PC-9 (cell line): ENCODE data around the gene LMOD1. TPM values are rescaled to one million over a fixed set of nuclear protein-coding genes. Genes with fewer than 3 reads are reported as not detected.

Experiments
- BruUV-seq: library from RNA; stranded (reverse); fragments of 400-500 nt; replicated peaks from 2 replicates; lab custom pipeline; 2021; lab: Mats Ljungman, UMichigan
- CTCF ChIA-PET: fragments of 300-600 bp; sonication (Branson Sonifier 250); formaldehyde crosslinking; loops from one replicate; lab custom pipeline; 2022; ENCODE audit warnings: antibody characterized with exemption; lab: Charles Lee
- POLR2A ChIA-PET: fragments of 300-600 bp; sonication (Branson Sonifier 250); formaldehyde crosslinking; loops from one replicate; lab custom pipeline; 2022; ENCODE audit warnings: antibody characterized with exemption; ENCODE audit not compliant: unreplicated experiment; lab: Charles Lee
- DNase-seq, 2 experiments: peaks; one replicate each; pipeline versions ENCODE4 v3.0.0 to v3.0.0-alpha.2; 2015 to 2022; ENCODE audit warnings: mixed read lengths in 1 of 2
- H2AFZ ChIP-seq: fragments of 200-600 bp; sonication (generic); 2 replicates; pipeline ENCODE4 v1.8.1; 2017; ENCODE audit warnings: antibody characterized with exemption
- H3F3A ChIP-seq: fragments of 200-600 bp; sonication (generic); 2 replicates; pipeline ENCODE4 v1.8.1; 2017; ENCODE audit warnings: antibody characterized with exemption, mild to moderate bottlenecking, low read depth; ENCODE audit not compliant: insufficient read depth
- H3K27ac ChIP-seq: fragments of 200-600 bp; sonication (generic); 2 replicates; pipeline ENCODE4 v1.6.1; 2016; ENCODE audit warnings: mixed run types
- H3K27me3 ChIP-seq: fragments of 200-600 bp; sonication (generic); 2 replicates; pipeline ENCODE4 v1.6.1; 2016; ENCODE audit warnings: low read depth, mixed run types; ENCODE audit not compliant: insufficient read depth
- H3K36me3 ChIP-seq: fragments of 200-600 bp; sonication (generic); 2 replicates; pipeline ENCODE4 v1.6.1; 2016; ENCODE audit warnings: low read depth, mixed run types
- H3K4me1 ChIP-seq: fragments of 200-600 bp; sonication (generic); replicated peaks from 2 replicates; pipeline ENCODE4 v1.6.1; 2016; ENCODE audit warnings: mixed run types; ENCODE audit not compliant: insufficient read depth
- H3K4me2 ChIP-seq: fragments of 200-600 bp; sonication (generic); 2 replicates; pipeline ENCODE4 v1.6.1; 2017; ENCODE audit warnings: mixed run types
- H3K4me3 ChIP-seq: fragments of 200-600 bp; sonication (generic); 2 replicates; pipeline ENCODE4 v1.6.1; 2016; ENCODE audit warnings: mixed run types
- H3K79me2 ChIP-seq: fragments of 200-600 bp; sonication (generic); 2 replicates; pipeline ENCODE4 v1.6.1; 2017; ENCODE audit warnings: low read depth, mixed run types
- H3K9me2 ChIP-seq: fragments of 200-600 bp; sonication (generic); 2 replicates; pipeline ENCODE4 v1.8.1; 2017; ENCODE audit warnings: mild to moderate bottlenecking; ENCODE audit not compliant: insufficient read depth
- H3K9me3 ChIP-seq: fragments of 200-600 bp; sonication (generic); 2 replicates; pipeline ENCODE4 v1.8.1; 2016; ENCODE audit warnings: low read depth; ENCODE audit not compliant: insufficient read depth
- H4K20me1 ChIP-seq: fragments of 200-600 bp; sonication (generic); 2 replicates; pipeline ENCODE4 v1.8.1; 2017; ENCODE audit not compliant: insufficient read depth
- EZH2 ChIP-seq: fragments of 200-600 bp; sonication (generic); IDR thresholded peaks from 2 replicates; pipeline ENCODE4 v1.8.0; 2017; ENCODE audit warnings: antibody characterized with exemption, low read depth
- intact Hi-C: fragments of 100-400 bp; cut with micrococcal nuclease; formaldehyde crosslinking; loops from one replicate; pipeline ENCODE4 v1.10.0; 2022; ENCODE audit not compliant: unreplicated experiment
- total RNA-seq: library from RNA; stranded (reverse); gene quantifications from 2 replicates; pipeline ENCODE4 v1.2.3, GENCODE V29; 2021
- TF ChIP-seq, protein P1 (sequence below): fragments of 200-600 bp; sonication (generic); conservative IDR thresholded peaks from 2 replicates; pipeline ENCODE4 v1.6.1; 2017; ENCODE audit warnings: mixed run types, antibody characterized with exemption, mild to moderate bottlenecking, moderate library complexity

Gene LMOD1
- total RNA-seq, 1 experiment from 2014 or later: 0.74 TPM

DNA sequence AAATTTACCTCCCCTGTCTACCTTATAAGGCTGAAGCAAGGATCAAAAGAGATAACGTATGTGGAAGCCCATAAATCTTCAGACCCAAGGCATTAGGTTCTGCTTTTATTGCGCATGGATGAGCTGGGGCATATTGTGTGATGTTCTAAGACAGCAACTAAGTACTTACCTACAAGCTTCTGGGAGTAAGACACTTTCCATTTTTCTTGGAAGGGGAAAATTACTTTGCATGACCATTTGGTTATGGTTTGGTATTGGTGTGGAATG lies 21.1 kb downstream of the LMOD1 start:
- no TSS peak for BruUV-seq

DNA sequence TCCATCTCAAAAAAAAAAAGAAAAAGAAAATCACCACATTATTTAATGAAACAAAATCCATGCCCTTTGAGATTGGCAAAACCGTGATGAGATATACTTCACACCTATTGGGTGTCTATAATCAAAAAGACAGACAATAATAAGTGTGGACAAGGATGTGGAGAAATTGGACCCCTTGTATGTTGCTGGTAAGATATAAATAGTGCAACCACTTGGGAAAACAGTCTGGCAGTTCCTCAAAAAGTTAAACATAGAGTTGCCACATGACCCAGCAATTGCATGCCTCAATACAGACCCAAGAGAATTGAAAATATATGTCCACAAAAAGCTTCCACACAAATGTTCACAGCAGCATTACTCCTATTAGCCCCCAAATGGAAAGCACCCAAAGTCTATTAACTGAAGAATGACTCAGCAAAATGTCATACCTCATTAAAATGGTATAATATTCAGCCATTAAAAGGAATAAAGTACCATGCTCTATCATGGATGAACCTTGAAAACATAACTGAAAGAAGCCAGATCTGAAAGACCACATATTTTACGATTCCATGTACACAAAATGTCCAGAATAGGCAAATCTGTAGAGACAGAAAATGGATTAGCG lies 24.3 kb downstream of the LMOD1 start:
- Histone ChIP-seq H3K9me3 (no peaks in the 10 kb centered on the region), H3K4me3 (no peak overlapping the region), H3K36me3 (no peaks in the 10 kb centered on the region), H3K27ac (peak overlapping the region; percentile 30; the same call in 1 of the 2 replicates), H4K20me1 (no peaks in the 10 kb centered on the region), H2AFZ (peak overlapping the region; percentile 67; the same call in 1 of the 2 replicates), H3K79me2 (no peaks in the 10 kb centered on the region), H3F3A (peaks cover 16% of the 10 kb centered on the region; the same call in 1 of the 2 replicates), H3K9me2 (no peaks in the 10 kb centered on the region), H3K4me2 (no peak overlapping the region), H3K4me1 (peaks cover 26% of the 10 kb centered on the region), H3K27me3 (no peaks in the 10 kb centered on the region)
- intact Hi-C loops: no loop called here
- DNase-seq: no peak
- ChIA-PET POLR2A (no interaction called here), CTCF (no interaction called here)
- TF ChIP-seq, protein P1, sequence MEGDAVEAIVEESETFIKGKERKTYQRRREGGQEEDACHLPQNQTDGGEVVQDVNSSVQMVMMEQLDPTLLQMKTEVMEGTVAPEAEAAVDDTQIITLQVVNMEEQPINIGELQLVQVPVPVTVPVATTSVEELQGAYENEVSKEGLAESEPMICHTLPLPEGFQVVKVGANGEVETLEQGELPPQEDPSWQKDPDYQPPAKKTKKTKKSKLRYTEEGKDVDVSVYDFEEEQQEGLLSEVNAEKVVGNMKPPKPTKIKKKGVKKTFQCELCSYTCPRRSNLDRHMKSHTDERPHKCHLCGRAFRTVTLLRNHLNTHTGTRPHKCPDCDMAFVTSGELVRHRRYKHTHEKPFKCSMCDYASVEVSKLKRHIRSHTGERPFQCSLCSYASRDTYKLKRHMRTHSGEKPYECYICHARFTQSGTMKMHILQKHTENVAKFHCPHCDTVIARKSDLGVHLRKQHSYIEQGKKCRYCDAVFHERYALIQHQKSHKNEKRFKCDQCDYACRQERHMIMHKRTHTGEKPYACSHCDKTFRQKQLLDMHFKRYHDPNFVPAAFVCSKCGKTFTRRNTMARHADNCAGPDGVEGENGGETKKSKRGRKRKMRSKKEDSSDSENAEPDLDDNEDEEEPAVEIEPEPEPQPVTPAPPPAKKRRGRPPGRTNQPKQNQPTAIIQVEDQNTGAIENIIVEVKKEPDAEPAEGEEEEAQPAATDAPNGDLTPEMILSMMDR: no peak
- no peak for TF ChIP-seq EZH2
- no TSS peak for BruUV-seq

More for the DNA sequence above, 21.1 kb downstream of the LMOD1 start:
- Histone ChIP-seq H3K4me2 (no peak overlapping the region), H3K27ac (no peak overlapping the region), H3K27me3 (no peaks in the 10 kb centered on the region), H3K4me1 (peaks cover 13% of the 10 kb centered on the region), H3K79me2 (no peaks in the 10 kb centered on the region), H2AFZ (no peak overlapping the region), H3K9me2 (no peaks in the 10 kb centered on the region), H4K20me1 (no peaks in the 10 kb centered on the region), H3K36me3 (no peaks in the 10 kb centered on the region), H3K9me3 (no peaks in the 10 kb centered on the region), H3K4me3 (no peak overlapping the region), H3F3A (0 out of 2 replicates have a peak, but pooled peaks cover 3% of the 10 kb centered on the region)
- intact Hi-C loops: no loop called here
- ChIA-PET POLR2A (no interaction called here), CTCF (no interaction called here)
- no peak for TF ChIP-seq EZH2
- TF ChIP-seq, protein P1: no peak
- no peak for DNase-seq

DNA sequence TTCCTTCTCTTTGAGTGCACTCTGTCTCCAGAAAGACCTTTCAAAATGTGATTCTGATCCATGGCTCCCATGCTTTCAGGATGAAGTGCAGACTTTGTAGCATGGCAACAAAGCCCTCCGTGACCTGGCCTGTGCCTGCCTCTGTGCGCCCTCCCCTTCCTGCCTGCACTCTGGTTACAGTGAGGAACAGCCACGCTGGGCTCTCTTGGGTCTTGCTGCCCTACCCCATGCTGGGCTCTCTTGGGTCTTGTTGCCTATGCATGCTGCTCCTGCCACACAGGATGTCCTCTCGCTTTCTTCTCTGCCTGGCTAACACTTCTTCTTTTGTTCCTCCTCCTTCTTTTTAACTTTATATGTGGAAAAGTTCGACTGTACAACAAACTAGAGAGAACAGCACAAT lies 28.0 kb downstream of the LMOD1 start:
- no peaks in the 10 kb centered on the region for H4K20me1 ChIP-seq
- no peaks in the 10 kb centered on the region for H3K27me3 ChIP-seq
- intact Hi-C loops: no loop called here
- POLR2A ChIA-PET: no interaction called here
- TF ChIP-seq, protein P1: no peak
- no peak for TF ChIP-seq EZH2
- H3K4me2 ChIP-seq: peak overlapping the region; percentile 69; the same call in 1 of the 2 replicates
- H3F3A ChIP-seq: peaks cover 25% of the 10 kb centered on the region; the same call in 1 of the 2 replicates
- H3K9me3 ChIP-seq: no peaks in the 10 kb centered on the region
- no TSS peak for BruUV-seq
- no peak overlapping the region for H3K4me3 ChIP-seq
- H3K4me1 ChIP-seq: peaks cover 38% of the 10 kb centered on the region
- no peak overlapping the region for H2AFZ ChIP-seq
- CTCF ChIA-PET: no interaction called here
- no peaks in the 10 kb centered on the region for H3K9me2 ChIP-seq
- no peaks in the 10 kb centered on the region for H3K79me2 ChIP-seq
- no peaks in the 10 kb centered on the region for H3K36me3 ChIP-seq
- H3K27ac ChIP-seq: no peak overlapping the region
- no peak for DNase-seq
